Stomach (tissue), 4 donors: Measurements from ENCODE around the gene FAM151A.

Source experiments
- CTCF ChIP-seq, 7 experiments: fragments of 450-650 bp in 4 of 7; fragments of 200-600 bp in 3 of 7; sonication (generic) in 3 of 7; IDR thresholded peaks; one replicate each; pipeline ENCODE4 v1.5.1; 2016 to 2019; ENCODE audit warnings: antibody characterized with exemption in 7 of 7, control low read depth in 2 of 7, mild to moderate bottlenecking in 1 of 7
- EP300 ChIP-seq: sonication (generic); formaldehyde crosslinking; IDR thresholded peaks from one replicate; pipeline ENCODE4 v1.6.1; 2017; ENCODE audit warnings: antibody characterized with exemption
- POLR2A ChIP-seq, 4 donors: fragments of 450-650 bp; IDR thresholded peaks; one replicate each; pipeline ENCODE4 v1.6.1; 2016; ENCODE audit warnings: antibody characterized with exemption in 4 of 4, control low read depth in 2 of 4, mild to moderate bottlenecking in 1 of 4, moderate library complexity in 1 of 4

- no peak for TF ChIP-seq POLR2A (IDR thresholded peaks at IDR 0.05)
- no peak for TF ChIP-seq CTCF (IDR thresholded peaks at IDR 0.05)
- TF ChIP-seq EP300: no peak
Observed at GRCh38 chr1:54594463-54594862, 28.9 kb downstream of the FAM151A start.
